Measurements from ENCODE around the gene MYO1H. TPM values are rescaled to one million over a fixed set of nuclear protein-coding genes. Genes with fewer than 3 reads are reported as not detected.
A peak's percentile ranks its signal among the peaks of the same experiment; 100 is the strongest.

Gene MYO1H
- total and polyA plus RNA-seq, 9 donors = 0.04 to 0.35 (median 0.14) TPM; not detected in 2

GRCh38 chr12:109477185-109477962 is 129.7 kb downstream of the MYO1H start, which contains the start of the genes KCTD10 and UBE3B:
KCTD10 (minus strand) TSS chr12:109477300; CDS start chr12:109477262, 38 bp downstream.
UBE3B (plus strand) TSS chr12:109477634; CDS start chr12:109483552, 5,918 bp downstream.
- H3K9me3 ChIP-seq (replicated peaks; ENCODE audit: control insufficient read depth, low read depth, low read length) = no peaks in the 10 kb centered on the region
- DNase-seq = peak; percentile 95
- H3K36me3 ChIP-seq (ENCODE audit: control insufficient read depth, insufficient read depth, low read length) = peaks cover 6% of the 10 kb centered on the region
- under 1% methylated on average over 46 of the region's 54 CpGs for WGBS (ENCODE audit: insufficient coverage)
- peak within 1 kb of the TSS; percentile 97 for H3K4me3 ChIP-seq (ENCODE audit: low read length)
- H3K27ac ChIP-seq (ENCODE audit: low read length) = peak within 1 kb of the TSS; percentile 96
- H3K27me3 ChIP-seq (ENCODE audit: control insufficient read depth, insufficient read depth, low read length) = no peaks in the 10 kb centered on the region
- H3K4me1 ChIP-seq (ENCODE audit: control insufficient read depth, insufficient read depth, low read length) = peaks cover 16% of the 10 kb centered on the region

GRCh38 chr12:109477963-109478315 is 130.2 kb downstream of the MYO1H start:
- H3K27ac ChIP-seq (ENCODE audit: low read length) = peak overlapping the region; percentile 96
- no peak for DNase-seq
- peaks cover 16% of the 10 kb centered on the region for H3K4me1 ChIP-seq (ENCODE audit: control insufficient read depth, insufficient read depth, low read length)
- peak overlapping the region; percentile 97 for H3K4me3 ChIP-seq (ENCODE audit: low read length)
- H3K9me3 ChIP-seq (replicated peaks; ENCODE audit: control insufficient read depth, low read depth, low read length) = no peaks in the 10 kb centered on the region
- peaks cover 6% of the 10 kb centered on the region for H3K36me3 ChIP-seq (ENCODE audit: control insufficient read depth, insufficient read depth, low read length)
- H3K27me3 ChIP-seq (ENCODE audit: control insufficient read depth, insufficient read depth, low read length) = no peaks in the 10 kb centered on the region
- no CpG with 5 or more reads among the region's 9 CpGs for WGBS (ENCODE audit: insufficient coverage)

GRCh38 chr12:109479761-109480160 is 132.1 kb downstream of the MYO1H start:
- no peak overlapping the region for H3K4me3 ChIP-seq (ENCODE audit: low read length)
- no peak for DNase-seq
- peaks cover 16% of the 10 kb centered on the region for H3K4me1 ChIP-seq (ENCODE audit: control insufficient read depth, insufficient read depth, low read length)
- peaks cover 17% of the 10 kb centered on the region for H3K36me3 ChIP-seq (ENCODE audit: control insufficient read depth, insufficient read depth, low read length)
- whole genome bisulfite sequencing (ENCODE audit: insufficient coverage) = no CpG with 5 or more reads among the region's 1 CpG
- no peaks in the 10 kb centered on the region for H3K27me3 ChIP-seq (ENCODE audit: control insufficient read depth, insufficient read depth, low read length)
- no peaks in the 10 kb centered on the region for H3K9me3 ChIP-seq (replicated peaks; ENCODE audit: control insufficient read depth, low read depth, low read length)
- no peak overlapping the region for H3K27ac ChIP-seq (ENCODE audit: low read length)

GRCh38 chr12:109480356-109480755 is 132.7 kb downstream of the MYO1H start:
- no peak for DNase-seq
- no peaks in the 10 kb centered on the region for H3K9me3 ChIP-seq (replicated peaks; ENCODE audit: control insufficient read depth, low read depth, low read length)
- peaks cover 16% of the 10 kb centered on the region for H3K4me1 ChIP-seq (ENCODE audit: control insufficient read depth, insufficient read depth, low read length)
- no peaks in the 10 kb centered on the region for H3K27me3 ChIP-seq (ENCODE audit: control insufficient read depth, insufficient read depth, low read length)
- WGBS (ENCODE audit: insufficient coverage) = no CpG with 5 or more reads among the region's 4 CpGs
- peaks cover 23% of the 10 kb centered on the region for H3K36me3 ChIP-seq (ENCODE audit: control insufficient read depth, insufficient read depth, low read length)
- H3K27ac ChIP-seq (ENCODE audit: low read length) = no peak overlapping the region
- no peak overlapping the region for H3K4me3 ChIP-seq (ENCODE audit: low read length)

GRCh38 chr12:109481863-109482262 is 134.2 kb downstream of the MYO1H start:
- H3K27me3 ChIP-seq (ENCODE audit: control insufficient read depth, insufficient read depth, low read length) = no peaks in the 10 kb centered on the region
- no peak overlapping the region for H3K4me3 ChIP-seq (ENCODE audit: low read length)
- WGBS (ENCODE audit: insufficient coverage) = no CpG with 5 or more reads among the region's 1 CpG
- peaks cover 8% of the 10 kb centered on the region for H3K4me1 ChIP-seq (ENCODE audit: control insufficient read depth, insufficient read depth, low read length)
- peaks cover 37% of the 10 kb centered on the region for H3K36me3 ChIP-seq (ENCODE audit: control insufficient read depth, insufficient read depth, low read length)
- no peak overlapping the region for H3K27ac ChIP-seq (ENCODE audit: low read length)
- H3K9me3 ChIP-seq (replicated peaks; ENCODE audit: control insufficient read depth, low read depth, low read length) = no peaks in the 10 kb centered on the region
- DNase-seq = no peak

GRCh38 chr12:109482491-109482890 is 134.8 kb downstream of the MYO1H start:
- Histone ChIP-seq H3K27me3 (ENCODE audit: control insufficient read depth, insufficient read depth, low read length) (no peaks in the 10 kb centered on the region), H3K36me3 (ENCODE audit: control insufficient read depth, insufficient read depth, low read length) (peaks cover 44% of the 10 kb centered on the region), H3K4me1 (ENCODE audit: control insufficient read depth, insufficient read depth, low read length) (peaks cover 8% of the 10 kb centered on the region), H3K4me3 (ENCODE audit: low read length) (no peak overlapping the region), H3K9me3 (replicated peaks; ENCODE audit: control insufficient read depth, low read depth, low read length) (no peaks in the 10 kb centered on the region), H3K27ac (ENCODE audit: low read length) (no peak overlapping the region)
- no peak for DNase-seq
- WGBS (ENCODE audit: insufficient coverage) = no CpG with 5 or more reads among the region's 2 CpGs

GRCh38 chr12:109482894-109483293 is 135.2 kb downstream of the MYO1H start:
- no peaks in the 10 kb centered on the region for H3K27me3 ChIP-seq (ENCODE audit: control insufficient read depth, insufficient read depth, low read length)
- H3K4me3 ChIP-seq (ENCODE audit: low read length) = no peak overlapping the region
- DNase-seq = no peak
- no peaks in the 10 kb centered on the region for H3K9me3 ChIP-seq (replicated peaks; ENCODE audit: control insufficient read depth, low read depth, low read length)
- H3K36me3 ChIP-seq (ENCODE audit: control insufficient read depth, insufficient read depth, low read length) = peaks cover 48% of the 10 kb centered on the region
- peaks cover 7% of the 10 kb centered on the region for H3K4me1 ChIP-seq (ENCODE audit: control insufficient read depth, insufficient read depth, low read length)
- WGBS (ENCODE audit: insufficient coverage) = no CpG with 5 or more reads among the region's 2 CpGs
- H3K27ac ChIP-seq (ENCODE audit: low read length) = no peak overlapping the region

- 93% methylated on average over 6 of the region's 11 CpGs for WGBS (ENCODE audit: insufficient coverage)
- H3K36me3 ChIP-seq (ENCODE audit: control insufficient read depth, insufficient read depth, low read length) = peaks cover 52% of the 10 kb centered on the region
- no peaks in the 10 kb centered on the region for H3K9me3 ChIP-seq (replicated peaks; ENCODE audit: control insufficient read depth, low read depth, low read length)
- H3K4me3 ChIP-seq (ENCODE audit: low read length) = no peak overlapping the region
- peaks cover 3% of the 10 kb centered on the region for H3K4me1 ChIP-seq (ENCODE audit: control insufficient read depth, insufficient read depth, low read length)
- H3K27ac ChIP-seq (ENCODE audit: low read length) = no peak overlapping the region
- DNase-seq = no peak
- no peaks in the 10 kb centered on the region for H3K27me3 ChIP-seq (ENCODE audit: control insufficient read depth, insufficient read depth, low read length)
These were observed 135.6 kb downstream of the MYO1H start for GRCh38 chr12:109483346-109483745.

- 94% methylated on average over 3 of the region's 4 CpGs for WGBS (ENCODE audit: insufficient coverage)
- DNase-seq = no peak
- Histone ChIP-seq H3K36me3 (ENCODE audit: control insufficient read depth, insufficient read depth, low read length) (peaks cover 71% of the 10 kb centered on the region), H3K27me3 (ENCODE audit: control insufficient read depth, insufficient read depth, low read length) (no peaks in the 10 kb centered on the region), H3K9me3 (replicated peaks; ENCODE audit: control insufficient read depth, low read depth, low read length) (no peaks in the 10 kb centered on the region), H3K4me3 (ENCODE audit: low read length) (no peak overlapping the region), H3K4me1 (ENCODE audit: control insufficient read depth, insufficient read depth, low read length) (no peaks in the 10 kb centered on the region), H3K27ac (ENCODE audit: low read length) (no peak overlapping the region)
These were observed 137.5 kb downstream of the MYO1H start for GRCh38 chr12:109485201-109485600.

- no peak overlapping the region for H3K27ac ChIP-seq (ENCODE audit: low read length)
- no peaks in the 10 kb centered on the region for H3K4me1 ChIP-seq (ENCODE audit: control insufficient read depth, insufficient read depth, low read length)
- H3K9me3 ChIP-seq (replicated peaks; ENCODE audit: control insufficient read depth, low read depth, low read length) = no peaks in the 10 kb centered on the region
- no peaks in the 10 kb centered on the region for H3K27me3 ChIP-seq (ENCODE audit: control insufficient read depth, insufficient read depth, low read length)
- H3K36me3 ChIP-seq (ENCODE audit: control insufficient read depth, insufficient read depth, low read length) = peaks cover 87% of the 10 kb centered on the region
- DNase-seq = no peak
- no peak overlapping the region for H3K4me3 ChIP-seq (ENCODE audit: low read length)
- WGBS (ENCODE audit: insufficient coverage) = 93% methylated on average over 8 of the region's 9 CpGs
These were observed 139.7 kb downstream of the MYO1H start for GRCh38 chr12:109487181-109488050.

Data from muscle of leg (tissue), 11 donors.